SKM-1 treated with dmso at 0.1 percent for 144 hours (cell line): ENCODE results near the gene SLCO3A1.
"Not testable (repeated sequence)": the region's sequence is repeated elsewhere in the genome, so short reads cannot be mapped to it uniquely, and the experiment has no call there.

ENCODE experiments used
- DNase-seq: peaks from one replicate; lab custom pipeline; 2025; ENCODE audit not compliant: unreplicated experiment; lab: John Stamatoyannopoulos, UW

SLCO3A1 gene

DNA sequence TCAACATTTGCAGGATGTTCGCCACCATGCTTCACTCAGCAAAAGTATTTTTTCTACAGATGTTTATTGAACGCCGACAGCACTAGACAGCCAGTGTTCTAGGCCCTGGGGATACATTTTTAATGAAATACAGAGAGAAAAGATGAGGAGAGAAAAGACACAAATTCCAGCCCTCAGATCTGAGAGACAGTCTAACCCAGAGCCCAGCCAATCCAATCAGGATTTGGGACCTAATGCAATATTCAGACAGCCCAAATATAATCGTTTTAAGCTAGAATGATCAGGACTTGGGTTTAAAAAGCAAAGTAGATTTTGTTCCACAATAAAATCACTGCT lies 174.8 kb downstream of the SLCO3A1 start:
- DNase-seq: no peak

DNA sequence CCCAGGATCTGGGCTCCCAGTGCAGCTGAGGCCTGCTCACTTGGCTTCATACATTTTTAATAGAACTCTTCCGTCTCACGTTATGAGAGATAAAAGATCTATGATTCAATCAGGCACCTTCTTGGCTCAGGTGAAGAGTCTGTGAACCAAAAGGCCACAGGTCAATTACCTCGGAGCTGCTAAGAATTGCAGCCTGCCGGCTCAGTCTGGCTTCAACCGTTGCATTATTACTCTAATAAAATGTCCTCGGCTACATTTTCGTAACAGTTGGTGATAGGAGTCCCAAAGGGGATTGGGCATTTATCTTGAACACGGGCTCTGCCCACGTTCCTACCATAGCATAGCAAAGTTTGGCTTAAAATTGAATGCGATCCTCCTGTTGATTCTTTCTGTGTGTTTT lies 176.3 kb downstream of the SLCO3A1 start:
- no peak for DNase-seq

DNA sequence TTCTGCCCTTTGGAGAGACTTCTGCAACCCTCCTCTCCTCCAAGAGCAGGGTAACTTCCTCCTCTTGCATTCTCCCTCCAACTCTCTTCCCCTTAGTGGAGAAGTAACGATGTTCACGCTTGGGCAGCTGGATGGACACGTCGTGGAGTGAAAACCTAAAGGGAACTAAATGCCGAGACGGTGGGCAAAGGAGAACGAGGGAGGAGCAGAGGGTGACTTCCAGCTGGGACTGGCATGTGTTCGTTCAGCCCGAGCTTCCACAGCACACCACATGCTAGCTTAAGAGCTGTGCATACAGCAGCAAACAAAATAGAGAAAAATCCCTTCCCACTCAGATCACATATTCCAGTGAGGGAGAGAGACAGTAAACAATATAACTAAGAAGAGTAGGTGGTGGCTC lies 179.8 kb downstream of the SLCO3A1 start:
- peak; percentile 33 for DNase-seq

DNA sequence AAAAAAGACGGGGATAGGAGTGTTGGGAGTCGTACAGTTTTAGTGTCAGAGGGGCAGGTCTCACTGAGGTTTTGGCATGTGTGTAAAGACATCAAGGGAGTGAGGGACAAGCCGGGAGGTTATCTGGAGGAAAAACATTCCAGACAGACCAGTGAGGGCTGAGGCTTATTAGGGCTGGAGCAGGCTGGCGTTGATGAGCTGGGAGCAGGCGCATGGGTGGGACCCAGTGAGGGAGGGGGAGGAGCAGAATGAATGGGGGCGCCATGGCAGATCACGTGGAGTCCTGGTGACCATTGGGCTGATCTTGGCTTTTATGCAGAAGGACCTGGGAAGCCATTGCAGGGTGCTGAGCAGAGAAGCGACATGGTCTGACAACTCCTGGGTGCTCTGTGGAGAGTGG lies 180.2 kb downstream of the SLCO3A1 start:
- DNase-seq: no peak

DNA sequence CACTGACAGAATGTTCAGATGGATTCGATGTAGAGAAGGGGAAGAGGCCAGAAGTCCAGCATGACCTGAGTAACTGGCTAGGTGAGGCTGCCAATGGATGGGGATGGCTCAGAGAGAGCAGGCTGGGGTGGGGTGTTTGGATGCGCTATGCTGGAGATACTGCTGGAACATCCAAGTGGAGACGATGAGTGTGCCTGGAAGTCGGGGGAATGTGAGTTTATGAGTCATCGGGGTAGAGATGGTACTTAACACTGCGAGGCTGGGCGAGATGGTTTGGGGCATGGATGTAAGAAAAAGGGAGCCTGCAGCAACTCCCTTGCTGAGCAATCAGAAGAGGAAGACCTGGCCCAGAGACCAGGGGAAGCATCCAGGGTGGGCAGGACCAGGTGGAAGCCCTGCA lies 180.7 kb downstream of the SLCO3A1 start:
- no peak for DNase-seq

DNA sequence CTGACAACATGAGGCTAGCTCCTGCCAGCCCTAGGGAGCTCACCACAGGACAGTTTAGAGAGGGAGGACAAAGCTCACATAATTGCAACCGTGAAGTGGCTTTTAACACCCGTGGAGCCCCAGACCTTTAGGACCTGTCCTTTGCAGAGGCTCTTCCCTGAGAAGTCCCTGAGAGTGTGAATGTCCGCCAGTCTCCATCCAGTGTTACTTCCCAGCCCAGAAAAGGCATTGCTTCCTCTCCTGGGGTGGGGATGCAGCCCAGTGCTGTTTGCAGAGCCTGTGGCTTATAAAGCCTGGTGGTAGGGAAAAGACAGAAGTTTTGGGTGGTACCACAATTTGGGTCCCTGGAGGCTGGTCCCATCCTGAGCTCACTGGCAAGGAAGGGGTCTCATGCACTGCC lies 182.0 kb downstream of the SLCO3A1 start:
- no peak for DNase-seq

DNA sequence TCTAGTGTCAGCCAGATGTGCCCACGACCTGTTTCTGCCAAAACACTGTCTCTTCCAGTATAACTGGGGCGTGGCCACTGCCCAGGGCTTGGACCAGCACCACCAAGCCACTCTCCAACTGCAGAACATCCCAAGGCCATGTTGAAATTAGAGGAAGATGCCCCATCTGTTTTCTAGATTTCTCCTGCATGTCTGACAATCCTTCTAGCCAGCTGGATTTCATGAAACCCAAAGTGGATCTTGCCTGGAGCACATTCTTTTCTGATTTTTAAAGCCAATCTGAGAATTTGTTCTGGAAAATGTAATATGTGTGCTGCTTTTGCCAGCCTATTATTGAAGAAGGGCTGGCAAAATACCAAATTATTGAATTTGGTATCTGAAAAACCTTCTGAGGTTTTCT lies 182.5 kb downstream of the SLCO3A1 start:
- no peak for DNase-seq

DNA sequence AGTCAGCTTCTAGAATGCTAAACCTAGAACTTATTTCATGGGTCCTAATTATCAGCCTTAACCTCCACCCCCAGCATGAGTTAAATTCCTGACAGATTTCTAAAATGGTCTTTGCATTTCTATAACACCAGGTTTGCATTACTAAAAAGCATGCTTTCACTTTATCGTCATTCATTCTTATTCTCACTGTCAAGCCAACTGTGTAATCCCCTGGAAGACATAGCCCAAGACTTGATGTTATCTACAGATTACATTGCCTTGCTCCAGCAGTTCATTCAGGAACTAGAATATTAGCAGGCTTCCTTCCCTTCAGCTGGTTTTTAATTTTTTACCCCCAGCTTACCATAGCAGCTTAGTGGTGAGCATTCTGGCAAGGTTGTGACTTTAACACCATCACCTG lies 184.0 kb downstream of the SLCO3A1 start:
- no peak for DNase-seq

DNA sequence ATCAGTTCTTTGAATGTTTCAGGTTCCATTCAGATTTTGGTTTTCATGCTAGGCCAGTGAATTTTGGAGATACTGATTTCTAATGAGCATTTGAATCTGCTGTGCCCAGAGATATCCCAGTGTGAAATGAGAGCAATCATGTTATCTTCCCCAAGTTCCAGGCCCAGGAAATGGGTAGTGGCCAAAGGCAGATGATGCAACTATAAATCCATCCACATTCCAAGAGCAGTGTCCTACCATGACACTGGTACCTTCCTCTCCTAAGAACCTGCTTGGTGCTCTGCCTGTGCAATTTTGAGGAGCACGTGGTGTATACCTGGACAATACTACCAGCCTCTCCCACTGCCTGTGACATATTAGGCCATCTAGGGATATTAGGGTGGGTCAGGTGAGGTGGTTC lies 186.8 kb downstream of the SLCO3A1 start:
- no peak for DNase-seq

DNA sequence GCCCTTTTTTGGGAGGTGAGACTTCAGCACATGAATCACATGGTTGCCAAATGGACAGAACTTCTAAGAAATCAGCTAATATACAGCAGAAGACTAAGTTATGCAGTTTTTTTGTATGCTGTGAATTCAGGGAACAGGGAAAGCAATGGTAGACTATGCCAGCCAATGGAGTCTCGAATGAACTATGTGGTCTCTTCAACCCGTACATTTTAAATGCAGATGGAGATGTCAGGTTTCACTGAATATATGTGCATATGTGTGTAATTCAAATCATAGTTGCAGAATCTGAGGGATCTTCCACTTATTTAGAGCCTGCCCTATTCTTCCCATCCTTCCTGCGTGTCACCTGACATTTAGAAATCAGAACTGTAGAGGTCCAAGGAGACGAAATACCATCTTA lies 187.9 kb downstream of the SLCO3A1 start:
- DNase-seq: no peak

DNA sequence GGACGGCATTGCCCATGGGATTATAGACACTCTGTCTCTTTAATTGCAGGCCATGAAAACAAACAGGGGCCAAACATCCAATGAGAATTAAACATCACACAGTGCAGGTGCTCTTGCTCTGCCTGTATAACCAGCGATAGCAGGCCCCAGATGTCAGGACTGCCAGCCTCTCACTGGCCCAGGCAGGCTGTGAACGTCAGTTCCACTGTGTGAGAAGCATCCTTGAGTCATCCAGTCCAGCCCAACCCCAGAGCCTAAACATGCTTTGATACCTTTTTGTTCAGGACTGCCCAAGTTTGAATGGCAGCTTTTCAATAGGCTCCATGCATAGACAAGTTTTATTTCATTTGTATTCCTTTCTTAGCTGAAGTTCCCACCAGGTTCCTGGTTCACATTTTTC lies 189.8 kb downstream of the SLCO3A1 start:
- no peak for DNase-seq

DNA sequence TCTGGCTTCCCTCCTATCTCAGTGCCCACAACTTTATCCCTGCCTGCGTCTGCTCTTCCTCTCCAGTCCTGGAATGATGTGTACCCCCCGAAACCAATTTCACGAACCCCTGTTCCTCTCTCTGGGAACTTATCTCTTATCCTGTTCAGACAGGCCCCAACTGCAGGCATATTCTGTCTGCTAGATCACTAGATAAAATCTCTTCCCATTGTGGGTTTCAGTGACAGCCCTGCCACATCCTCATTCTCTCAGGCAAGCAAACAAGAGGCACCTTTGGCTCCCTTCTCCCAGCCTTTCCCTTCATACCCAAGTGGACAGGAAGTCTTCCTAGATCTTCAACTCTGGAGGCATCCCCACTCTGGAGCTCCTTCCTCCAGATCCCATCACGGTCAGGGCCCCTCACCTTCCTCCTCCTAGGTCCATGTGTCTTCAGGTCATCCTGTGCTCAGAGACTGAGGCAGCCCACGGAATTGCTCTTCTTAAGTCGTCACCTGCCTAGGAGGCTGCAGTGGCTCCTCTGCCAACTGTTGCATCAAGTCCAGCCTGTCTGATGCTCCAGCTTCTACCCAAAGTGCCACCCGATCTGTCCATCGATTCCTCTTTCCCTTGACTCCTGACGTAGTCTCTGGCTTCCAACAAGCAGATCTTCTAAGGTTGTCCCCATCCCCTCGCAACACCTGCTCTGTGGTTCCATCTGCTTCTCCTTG lies 190.8 kb downstream of the SLCO3A1 start:
- DNase-seq: no peak

DNA sequence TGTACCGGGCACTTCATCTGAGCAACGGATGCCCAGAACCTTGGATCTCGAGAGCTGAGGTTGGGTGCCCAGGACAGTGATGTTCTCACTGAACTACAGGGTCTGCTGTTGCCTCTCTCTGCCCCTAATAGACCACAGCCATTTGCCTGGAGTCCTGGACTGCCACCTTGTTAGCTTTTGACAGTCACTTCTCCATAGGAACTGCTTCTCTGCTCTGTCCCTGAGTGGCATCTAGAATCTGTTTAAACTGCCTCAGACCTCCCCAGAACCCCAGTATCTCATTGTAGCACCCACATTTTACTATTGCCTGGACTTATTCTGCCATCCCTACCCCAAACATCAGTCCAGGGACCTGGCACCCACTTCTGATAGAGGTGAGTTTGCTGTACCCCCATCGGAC lies 194.4 kb downstream of the SLCO3A1 start:
- DNase-seq: no peak

DNA sequence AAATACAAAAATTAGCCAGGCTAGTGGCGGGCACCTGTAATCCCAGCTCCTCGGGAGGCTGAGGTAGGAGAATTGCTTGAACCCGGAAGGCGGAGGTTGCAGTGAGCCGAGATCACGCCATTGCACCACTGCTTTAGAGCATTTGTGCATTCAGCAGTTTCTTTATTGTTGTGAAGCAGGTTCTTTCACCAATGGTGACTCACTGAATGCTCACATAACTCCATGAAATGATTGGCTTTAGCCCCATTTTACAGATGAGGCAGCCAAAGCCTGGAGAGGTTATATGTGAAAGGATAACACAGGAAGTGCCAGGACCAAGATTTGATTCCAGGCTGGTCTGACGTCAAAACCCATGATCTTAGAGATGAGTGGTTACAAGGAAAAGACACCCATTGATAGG lies 195.2 kb downstream of the SLCO3A1 start:
- DNase-seq: no peak

DNA sequence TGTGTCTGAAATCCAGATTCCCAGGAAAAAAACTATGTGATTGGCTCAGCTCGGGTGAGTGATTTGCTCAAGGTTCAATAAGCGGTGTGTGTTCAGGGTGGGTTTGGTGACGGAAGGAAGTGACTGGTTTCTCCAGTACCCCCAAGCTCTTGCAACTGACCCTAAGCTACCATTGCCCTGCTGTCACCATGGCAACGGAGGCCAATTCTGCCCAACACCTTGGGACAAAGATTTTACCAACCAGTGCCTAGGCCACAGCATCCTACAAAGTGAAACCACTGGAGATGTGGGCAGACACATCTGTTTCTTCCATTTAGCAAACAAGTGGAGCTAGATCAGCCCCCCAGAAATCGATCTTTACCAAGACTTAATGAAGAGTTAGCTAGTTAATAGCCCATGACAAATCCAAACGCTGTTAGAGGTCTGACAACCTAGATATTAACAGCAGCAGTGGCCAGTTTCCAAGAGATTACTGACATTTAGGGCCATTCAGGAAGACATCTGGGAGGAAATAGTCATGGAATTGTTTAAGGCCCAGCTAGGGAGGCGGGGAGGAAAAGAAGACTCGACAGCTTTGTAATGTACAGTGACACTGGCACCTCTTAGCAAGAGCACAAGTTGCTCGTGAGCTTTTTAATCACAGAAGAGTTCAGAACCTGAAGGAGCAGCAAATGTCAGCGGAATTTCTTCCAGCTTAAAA lies 195.9 kb downstream of the SLCO3A1 start:
- DNase-seq: no peak

DNA sequence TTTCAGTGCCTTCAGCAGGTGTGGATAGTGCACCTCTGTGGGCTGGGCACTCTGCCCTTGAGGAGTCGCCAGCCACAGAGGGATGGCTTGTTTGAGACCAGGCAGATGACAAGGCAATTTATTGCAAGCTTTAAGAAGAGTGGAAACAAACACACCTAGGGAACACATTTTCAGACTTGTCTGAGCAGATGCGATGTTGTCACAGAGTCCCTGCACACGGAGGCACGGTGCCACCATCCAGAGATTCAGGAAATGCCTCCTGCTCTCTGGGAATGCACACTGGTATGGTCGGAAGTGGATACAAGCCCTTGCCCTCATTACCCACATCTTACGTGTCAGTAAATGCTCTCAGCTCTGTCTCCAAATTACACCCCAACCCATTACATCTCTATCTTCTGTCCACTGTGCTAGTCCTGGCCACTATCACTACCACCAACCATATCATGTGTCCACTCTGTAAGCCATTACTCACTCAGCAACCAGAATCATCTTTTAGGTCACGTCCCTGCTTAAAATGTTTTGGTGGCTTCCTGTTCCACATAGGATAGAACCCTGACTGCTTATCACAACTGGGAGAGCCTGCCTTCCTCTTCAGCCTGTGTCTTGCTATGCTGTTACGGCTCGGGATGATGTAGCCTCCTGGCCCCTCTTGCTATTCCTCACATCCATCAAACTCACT lies 196.9 kb downstream of the SLCO3A1 start:
- no peak for DNase-seq

DNA sequence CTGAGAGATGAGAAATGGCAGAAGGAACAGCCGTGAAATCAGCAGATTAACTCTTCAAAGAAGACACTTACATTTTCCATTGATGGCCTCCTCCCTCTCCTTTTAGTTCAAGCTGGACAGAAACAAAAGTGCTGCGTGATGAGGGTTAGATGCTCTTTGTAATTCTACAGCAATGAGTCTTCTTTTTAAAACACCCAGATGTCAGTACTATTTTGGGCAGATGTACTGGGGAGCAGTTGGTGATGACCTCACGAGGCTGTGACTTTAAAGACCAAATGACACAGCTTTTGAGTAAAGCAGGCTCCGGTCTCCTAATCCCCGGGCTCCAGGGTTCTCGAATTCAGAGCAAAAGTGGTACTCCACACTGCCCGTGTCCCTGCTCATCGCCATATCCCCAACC lies 198.2 kb downstream of the SLCO3A1 start:
- DNase-seq: no peak

DNA sequence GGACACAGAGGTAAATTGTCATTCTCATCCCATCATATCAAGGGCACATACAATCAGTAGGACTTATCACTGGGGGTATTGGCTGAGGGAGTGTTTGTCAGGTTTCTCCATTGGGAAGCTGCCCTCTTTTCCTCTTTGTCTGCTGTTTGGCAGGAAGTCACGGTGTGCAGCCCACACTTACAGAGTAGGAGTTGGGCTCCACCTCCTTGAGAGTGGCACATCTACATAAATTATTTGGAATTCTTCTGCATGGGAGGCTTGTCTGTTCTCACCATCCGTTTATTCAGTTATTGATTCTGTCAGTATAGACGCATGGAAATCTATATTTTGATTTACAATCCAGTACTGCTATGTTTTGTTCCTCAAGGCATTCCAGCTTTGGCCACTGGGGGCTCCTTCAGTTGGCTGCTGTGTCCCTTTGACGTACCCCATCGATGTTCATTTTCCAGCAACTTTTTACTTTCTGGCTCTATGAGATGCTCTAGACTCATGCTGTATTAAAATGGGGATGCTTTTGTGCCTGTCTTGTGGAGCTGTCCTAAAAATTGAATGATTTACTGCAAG lies 200.3 kb downstream of the SLCO3A1 start:
- no peak for DNase-seq

DNA sequence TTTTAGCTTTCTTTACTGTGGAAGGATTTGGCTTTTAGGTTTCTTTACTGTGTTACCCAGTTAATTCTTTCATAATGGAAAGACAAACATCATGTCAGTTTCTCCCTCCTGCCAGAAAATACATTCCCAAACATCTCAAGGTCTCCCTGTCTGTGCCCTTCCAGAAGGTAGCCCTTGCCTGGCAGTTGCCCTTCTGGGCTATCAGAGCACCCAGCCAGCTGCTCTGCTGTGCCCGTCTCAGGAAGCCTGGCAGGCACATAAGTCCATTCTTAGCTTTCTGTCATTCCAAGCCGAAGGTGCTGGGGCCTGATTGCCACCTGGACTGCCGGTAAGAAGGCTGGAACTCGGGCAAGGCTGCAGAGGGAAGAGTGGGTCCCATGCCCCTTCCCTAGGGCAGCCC lies 203.4 kb downstream of the SLCO3A1 start:
- DNase-seq: no peak

DNA sequence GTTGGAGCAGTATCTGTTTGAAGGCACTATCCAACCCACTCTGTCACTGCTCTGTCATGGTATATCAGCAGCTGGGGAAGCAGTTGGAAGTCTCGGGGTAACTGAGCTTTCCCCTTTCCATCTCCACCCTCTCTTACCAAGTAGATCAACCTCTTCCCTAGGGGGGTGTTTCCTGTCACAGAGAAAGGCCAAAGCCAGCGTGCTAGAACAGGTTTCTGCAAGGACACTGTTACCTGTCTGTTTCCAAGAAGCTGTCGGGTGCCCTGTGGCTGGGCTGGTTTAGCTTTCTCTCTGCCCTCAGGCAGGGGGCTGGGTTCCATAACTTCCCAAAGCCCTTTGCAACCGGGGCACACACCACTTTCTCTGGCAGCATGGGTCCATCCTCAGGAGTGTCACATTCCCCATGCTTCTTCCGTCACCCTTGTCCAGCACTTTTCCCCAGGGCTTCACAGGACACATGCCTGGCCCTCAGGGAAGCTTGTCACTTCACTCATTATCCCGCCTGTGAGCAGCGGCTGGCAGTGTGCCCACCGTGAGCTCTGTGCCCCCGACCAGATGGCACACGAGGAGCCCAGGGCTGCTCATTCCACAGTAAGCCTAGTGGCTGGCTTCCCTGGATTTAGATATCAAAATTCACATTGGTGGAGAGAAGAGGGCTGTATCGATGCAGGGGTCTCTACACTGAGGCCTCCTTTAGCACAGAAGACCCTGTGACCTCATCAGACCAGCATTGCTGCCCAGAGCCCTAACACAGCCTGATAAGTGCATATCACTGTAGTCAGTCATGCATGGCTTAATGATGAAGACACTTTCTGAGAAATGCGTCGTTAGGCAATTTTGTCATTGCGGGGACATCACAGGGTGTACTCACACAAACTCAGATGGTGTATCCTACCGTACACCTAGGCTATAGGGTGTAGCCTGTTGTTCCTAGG lies 205.8 kb downstream of the SLCO3A1 start:
- no peak for DNase-seq

DNA sequence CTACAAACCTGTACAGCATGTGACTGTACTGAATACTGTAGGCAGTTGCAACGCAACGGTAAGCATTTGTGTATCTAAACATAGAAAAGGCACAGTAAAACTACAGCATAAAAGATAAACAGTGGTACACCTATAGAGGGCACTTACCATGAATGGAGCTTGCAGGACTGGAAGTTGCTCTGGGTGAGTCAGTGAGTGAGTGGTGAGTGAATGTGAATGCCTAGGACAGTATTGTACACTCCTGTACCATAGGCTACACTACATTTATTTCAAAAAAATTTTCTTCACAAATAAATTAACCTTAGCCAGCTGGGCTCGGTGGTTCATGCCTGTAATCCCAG lies 206.4 kb downstream of the SLCO3A1 start:
- DNase-seq: not testable (repeated sequence)
